K562 (cell line): ENCODE measurements around the gene KIF18B. TPM values are rescaled to one million over a fixed set of nuclear protein-coding genes. Genes with fewer than 3 reads are reported as not detected.

Experiments used
- ATAC-seq: fragments of 200-7000 bp; cut with Tn5 transposase; 3 replicates; pipeline ENCODE4 v1.9.1; 2020; ENCODE audit warnings: moderate library complexity
- BruUV-seq: library from RNA; stranded (reverse); fragments of 400-500 nt; replicated peaks from 2 replicates; lab custom pipeline; 2021; lab: Mats Ljungman, UMichigan
- CTCF ChIA-PET: fragments of 300-600 bp; formaldehyde crosslinking; extraction: SDS; loops from one replicate; lab custom pipeline; 2021; ENCODE audit warnings: low intra/inter-chr PET ratio; lab: Yijun Ruan, JAX
- POLR2A ChIA-PET: fragments of 300-600, 350-650 bp; sonication (Branson Sonifier 250); formaldehyde crosslinking; extraction: SDS; loops from one replicate; lab custom pipeline; 2021; ENCODE audit warnings: antibody characterized with exemption, inconsistent platforms; lab: Yijun Ruan, JAX
- DNase-seq, 4 experiments: peaks; one replicate each; pipeline versions ENCODE4 v3.0.0 to v3.0.0-alpha.2; 2011 to 2018; ENCODE audit warnings: low spot score in 3 of 4, mixed read lengths in 3 of 4; ENCODE audit errors: extremely low read depth in 1 of 4
- FAIRE-seq: peaks from 2 replicates; lab custom pipeline; 2011; peaks lifted over from hg19 to GRCh38; lab: Jason Lieb, UNC
- H2AFZ ChIP-seq: 2 replicates; pipeline ENCODE4 v1.6.0; 2011; ENCODE audit warnings: low read depth, low read length, control low read depth, inconsistent platforms
- H3K27ac ChIP-seq: fragments of 200-600 bp; 3 replicates; pipeline ENCODE4 v1.8.0; 2011; ENCODE audit warnings: low read depth, mild to moderate bottlenecking, control low read depth, inconsistent platforms, low read length, moderate library complexity, mixed read lengths; ENCODE audit errors: extremely low read depth
- H3K27me3 ChIP-seq, 2 experiments: fragments of 300-600 bp in 1 of 2; 2 replicates in 1 of 2; 3 replicates in 1 of 2; pipeline versions ENCODE4 v1.6.0 to v1.8.0; 2011; ENCODE audit warnings: inconsistent platforms in 2 of 2, low read length in 2 of 2, mild to moderate bottlenecking in 1 of 2, mixed read lengths in 1 of 2, moderate library complexity in 1 of 2; ENCODE audit not compliant: control insufficient read depth in 2 of 2, insufficient read depth in 2 of 2
- H3K36me3 ChIP-seq: fragments of 300-600 bp; 3 replicates; pipeline ENCODE4 v1.8.0; 2011; ENCODE audit warnings: mild to moderate bottlenecking, low read length, inconsistent platforms; ENCODE audit not compliant: control insufficient read depth, insufficient read depth
- H3K4me1 ChIP-seq, 2 experiments: fragments of 200-600 bp in 1 of 2; replicated peaks in 1 of 2; 2 replicates in 1 of 2; 3 replicates in 1 of 2; pipeline versions ENCODE4 v1.5.1 to v1.8.0; 2011; ENCODE audit warnings: inconsistent platforms in 2 of 2, low read length in 2 of 2, mild to moderate bottlenecking in 1 of 2, mixed read lengths in 1 of 2, moderate library complexity in 1 of 2; ENCODE audit not compliant: control insufficient read depth in 2 of 2, insufficient read depth in 2 of 2
- H3K4me2 ChIP-seq: 2 replicates; pipeline ENCODE4 v1.6.1; 2011; ENCODE audit warnings: low read length, control low read depth, inconsistent platforms, mixed read lengths; ENCODE audit not compliant: insufficient read depth
- H3K4me3 ChIP-seq: fragments of 200-600 bp; sonication (generic), shearing (Covaris generic); 2 replicates; pipeline ENCODE4 v1.5.1; 2016; ENCODE audit warnings: control low read depth, inconsistent platforms
- H3K79me2 ChIP-seq: fragments of 200-600 bp; 3 replicates; pipeline ENCODE4 v1.8.0; 2011; ENCODE audit warnings: low read length, inconsistent platforms; ENCODE audit not compliant: control insufficient read depth, insufficient read depth
- H3K9ac ChIP-seq, 2 experiments: 2 replicates each; pipeline versions ENCODE4 v1.6.0 to v1.6.1; 2011; ENCODE audit warnings: low read depth in 2 of 2, low read length in 2 of 2, control low read depth in 1 of 2, inconsistent platforms in 1 of 2, mild to moderate bottlenecking in 1 of 2, mixed read lengths in 1 of 2; ENCODE audit not compliant: insufficient read depth in 1 of 2
- H3K9me1 ChIP-seq: one replicate; pipeline ENCODE4 v1.6.0; 2011; ENCODE audit warnings: inconsistent platforms, mild to moderate bottlenecking, low read length, moderate library complexity; ENCODE audit not compliant: control insufficient read depth, insufficient read depth
- H3K9me3 ChIP-seq: replicated peaks from 2 replicates; pipeline ENCODE4 v1.5.1; 2011; ENCODE audit warnings: low read depth, low read length, inconsistent platforms; ENCODE audit not compliant: control insufficient read depth, insufficient read depth
- H4K20me1 ChIP-seq: replicated peaks from 2 replicates; pipeline ENCODE4 v1.6.1; 2011; ENCODE audit warnings: low read length, inconsistent platforms, mixed read lengths; ENCODE audit not compliant: control insufficient read depth, insufficient read depth
- CTCF ChIP-seq, 3 experiments: IDR thresholded peaks in 2 of 3; conservative IDR thresholded peaks in 1 of 3; 2 replicates each; pipeline ENCODE4 v1.5.1; 2011 to 2012; ENCODE audit warnings: low read length in 3 of 3, mild to moderate bottlenecking in 3 of 3, control low read depth in 2 of 3, improper control_type of control experiment in 1 of 3, inconsistent platforms in 1 of 3, low read depth in 1 of 3, mixed read lengths in 1 of 3, moderate library complexity in 1 of 3; ENCODE audit not compliant: insufficient read depth in 2 of 3
- ID3 ChIP-seq, 2 experiments: fragments of 250-450 bp in 1 of 2; fragments of 450-650 bp in 1 of 2; sonication (Bioruptor Pico) in 1 of 2; IDR thresholded peaks; 2 replicates each; pipeline versions ENCODE4 v1.6.1 to v1.8.0; 2016 to 2021; ENCODE audit warnings: mild to moderate bottlenecking in 2 of 2, moderate library complexity in 2 of 2, missing compliant biosample characterization in 1 of 2, missing genetic modification characterization in 1 of 2
- REST ChIP-seq, 2 experiments: fragments of 450-650 bp; formaldehyde crosslinking in 1 of 2; IDR thresholded peaks; 2 replicates each; pipeline versions ENCODE4 v1.4.0 to v1.6.1; 2014 to 2020; ENCODE audit warnings: mild to moderate bottlenecking in 2 of 2, borderline replicate concordance in 1 of 2, low read depth in 1 of 2
- RFX7 ChIP-seq: fragments of 250-450 bp; sonication (Bioruptor Pico); IDR thresholded peaks from 2 replicates; pipeline ENCODE4 v1.5.1; 2021; ENCODE audit warnings: mild to moderate bottlenecking
- SIN3A ChIP-seq, 2 experiments: fragments of 150-350 bp in 1 of 2; IDR thresholded peaks; 2 replicates each; pipeline ENCODE4 v1.6.1; 2011 to 2016; ENCODE audit warnings: borderline replicate concordance in 2 of 2, low read depth in 2 of 2, low read length in 2 of 2, mild to moderate bottlenecking in 2 of 2, moderate library complexity in 2 of 2; ENCODE audit not compliant: control insufficient read depth in 1 of 2
- SMAD4 ChIP-seq: fragments of 250-450 bp; sonication (Bioruptor Pico); conservative IDR thresholded peaks from 2 replicates; pipeline ENCODE4 v1.8.0; 2021; ENCODE audit warnings: inconsistent platforms, mild to moderate bottlenecking, moderate library complexity
- SMC3 ChIP-seq: conservative IDR thresholded peaks from 2 replicates; pipeline ENCODE4 v1.6.1; 2011; ENCODE audit warnings: low read depth, low read length, improper control_type of control experiment; ENCODE audit not compliant: insufficient read depth
- ZNF384 ChIP-seq: IDR thresholded peaks from 2 replicates; pipeline ENCODE4 v1.6.1; 2012; ENCODE audit warnings: low read depth, low read length, improper control_type of control experiment
- ZNF695 ChIP-seq: fragments of 450-650 bp; formaldehyde crosslinking; IDR thresholded peaks from 2 replicates; pipeline ENCODE4 v1.4.0; 2020; ENCODE audit warnings: mild to moderate bottlenecking, moderate library complexity
- WGBS: fragments of 100-300 bp; shearing (Covaris generic); methylation state at CpG from one replicate; pipeline ENCODE4 v1.1.6; 2016; ENCODE audit warnings: low coverage, mixed read lengths; ENCODE audit not compliant: insufficient coverage; ENCODE audit errors: missing lambda C conversion rate; 5-methylcytosine and 5-hydroxymethylcytosine counted together
- in situ Hi-C: fragments of 300-500 bp; cut with MboI; formaldehyde crosslinking; loops from 4 replicates; pipeline ENCODE4 v1.15.0; 2018; ENCODE audit warnings: inconsistent platforms, mixed read lengths
- intact Hi-C: fragments of 100-400 bp; cut with micrococcal nuclease; formaldehyde crosslinking; loops from 2 replicates; pipeline ENCODE4 v1.14.2; 2022
- polyA plus RNA-seq, 8 experiments: library from polyadenylated mRNA; depleted of rRNA in 4 of 8; stranded (reverse) in 5 of 8; unstranded in 3 of 8; fragments of >200 nt; fragmentation: Nextera tagmentation in 2 of 8; fragmentation: Illumina TruSeq in 1 of 8; extraction: Ambion mirVana in 2 of 8; extraction: Trizol in 1 of 8; gene quantifications; 2 replicates each; pipeline versions ENCODE4 v1.2.1 to v1.2.3, GENCODE V29; 2011 to 2014; ENCODE audit warnings: inconsistent platforms in 1 of 8, missing spikeins in 1 of 8
- total RNA-seq, 7 experiments: library from RNA; depleted of rRNA in 6 of 7; stranded (reverse); fragments of >200 nt in 6 of 7; fragmentation: Illumina TruSeq in 2 of 7; extraction: Trizol in 2 of 7; gene quantifications; 2 replicates each; pipeline versions ENCODE4 v1.2.1 to v1.2.3, GENCODE V29; 2011 to 2021; ENCODE audit warnings: low replicate concordance in 1 of 7

The KIF18B gene
- total and polyA plus RNA-seq, 9 of the 15 experiments (the other 6 are each of a cell fraction or from before 2014, with no cell fraction given), result 2.0 to 42.8 (median 13.2) TPM

- no peaks in the 10 kb centered on the region for H3K4me1 ChIP-seq
- H3K9ac ChIP-seq, result no peak overlapping the region
- H4K20me1 ChIP-seq, result no peaks in the 10 kb centered on the region
- H3K9me3 ChIP-seq, result no peaks in the 10 kb centered on the region
- H3K9me1 ChIP-seq, result no peaks in the 10 kb centered on the region
- no TSS peak for BruUV-seq
- H3K4me3 ChIP-seq, result no peak overlapping the region
- H3K4me2 ChIP-seq, result no peak overlapping the region
- no peak overlapping the region for H2AFZ ChIP-seq
- intact Hi-C loops, result no loop called here
- peaks cover 91% of the 10 kb centered on the region for H3K36me3 ChIP-seq
- peak; percentile 79 for FAIRE-seq
- 41% methylated on average over 6 of the region's 6 CpGs for WGBS
- peak; percentile 56; the same call in 2 of the 3 replicates for ATAC-seq
- in situ Hi-C loops, result no loop called here
- H3K79me2 ChIP-seq, result no peaks in the 10 kb centered on the region
- ChIA-PET CTCF (interaction anchor here (0.6 to 1.8 kb wide), 3 partner anchors 100 to 537 kb away, joined by 3 to 14 read pairs (median 8); no protein-coding TSS in a partner anchor), POLR2A (interaction anchor here (0.6 to 2.0 kb wide), 6 partner anchors 9 to 270 kb away, joined by 3 to 7 read pairs (median 4); partner anchors contain the start of gene EFTUD2)
- H3K27me3 ChIP-seq, result no peaks in the 10 kb centered on the region
- peak in 3 of 4 experiments; percentile 34 to 45 (median 42) for DNase-seq
- no peak overlapping the region for H3K27ac ChIP-seq
- no peak for TF ChIP-seq ID3 (CRISPR knock-in tag; IDR thresholded peaks at IDR 0.05)
- TF ChIP-seq ID3 (tag; IDR thresholded peaks at IDR 0.05), result no peak
- TF ChIP-seq SMAD4, result no peak
- no peak for TF ChIP-seq RFX7 (CRISPR knock-in tag)
- TF ChIP-seq ZNF695 (CRISPR knock-in tag), result no peak
- peak; percentile 43 to 69 (median 58); a peak in 5 of 6 replicates for TF ChIP-seq CTCF (IDR thresholded peaks at IDR 0.05 in 2 of 3, conservative IDR thresholded peaks at IDR 0.05 in 1 of 3; ENCODE audit: insufficient read depth in 2 of 3, low read depth in 1 of 3, low read length in 3 of 3)
- TF ChIP-seq ZNF384, result 0 out of 2 replicates have a peak, but pooled peaks have one; percentile 10
- TF ChIP-seq SIN3A (IDR thresholded peaks at IDR 0.05; ENCODE audit: borderline replicate concordance in 2 of 2, control insufficient read depth in 1 of 2, low read depth in 2 of 2, low read length in 2 of 2), result no peak
- 0 out of 2 replicates have a peak, but pooled peaks have one; percentile 32 for TF ChIP-seq SMC3
- peak; percentile 31; the same call in 1 of the 2 replicates for TF ChIP-seq REST (IDR thresholded peaks at IDR 0.05; ENCODE audit: borderline replicate concordance)
- no peak for TF ChIP-seq REST (CRISPR knock-in tag; IDR thresholded peaks at IDR 0.05; ENCODE audit: low read depth)
These were observed 68.8 kb downstream of the KIF18B start for GRCh38 chr17:44878627-44879221.
